ENCODE data around the gene OSCAR. TPM values are rescaled to one million over a fixed set of nuclear protein-coding genes. Genes with fewer than 3 reads are reported as not detected.

The OSCAR gene, protein sequence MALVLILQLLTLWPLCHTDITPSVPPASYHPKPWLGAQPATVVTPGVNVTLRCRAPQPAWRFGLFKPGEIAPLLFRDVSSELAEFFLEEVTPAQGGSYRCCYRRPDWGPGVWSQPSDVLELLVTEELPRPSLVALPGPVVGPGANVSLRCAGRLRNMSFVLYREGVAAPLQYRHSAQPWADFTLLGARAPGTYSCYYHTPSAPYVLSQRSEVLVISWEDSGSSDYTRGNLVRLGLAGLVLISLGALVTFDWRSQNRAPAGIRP
- total RNA-seq = 0.07 TPM in 1 of 2 replicates, not detected in the other

GRCh38 chr19:54100561-54100960, at the start of gene OSCAR:
Gene OSCAR (minus strand): TSS chr19:54100803. CDS start chr19:54100792, 11 bp downstream.
- no peak for DNase-seq (ENCODE audit: low read depth, low spot score)

DNA sequence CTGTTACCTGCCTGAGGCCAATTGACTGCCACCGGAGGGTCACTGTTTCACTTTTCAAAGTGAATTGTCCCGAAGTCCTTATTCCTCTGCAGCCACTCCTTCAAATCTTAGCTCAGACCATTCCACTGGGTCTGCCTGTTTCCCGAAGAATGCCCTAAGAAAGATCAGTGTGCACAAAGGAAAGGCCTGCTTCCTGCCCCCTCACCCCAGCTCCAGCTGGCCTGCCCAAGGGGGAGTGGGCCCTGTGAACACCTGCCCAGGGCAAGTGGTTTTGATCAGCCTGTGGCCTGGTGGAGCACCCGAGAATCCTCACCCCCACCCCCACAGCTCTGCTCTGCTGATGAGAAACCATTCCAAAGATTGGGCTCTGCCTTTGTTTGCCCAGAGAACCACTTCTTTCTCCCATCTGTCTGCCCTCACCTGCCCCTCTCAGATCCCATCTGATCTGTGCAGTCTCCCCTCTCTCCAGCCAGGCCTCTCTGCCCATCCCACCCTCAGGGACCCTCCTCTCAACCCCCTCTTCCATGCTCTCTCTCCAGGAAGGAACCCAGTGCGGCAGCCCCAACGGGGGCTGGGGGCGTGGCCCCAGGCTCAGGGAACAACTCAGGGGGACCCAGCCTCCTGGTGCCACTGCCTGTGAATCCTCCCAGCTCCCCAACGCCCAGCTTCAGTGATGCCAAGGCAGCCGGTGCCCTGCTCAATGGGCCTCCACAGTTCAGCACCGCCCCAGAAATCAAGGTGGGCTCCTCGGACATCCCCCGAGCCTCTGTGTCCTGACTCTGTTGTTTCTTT, 48.6 kb upstream of the OSCAR start:
- DNase-seq (ENCODE audit: low read depth, low spot score) = peak; percentile 64

DNA sequence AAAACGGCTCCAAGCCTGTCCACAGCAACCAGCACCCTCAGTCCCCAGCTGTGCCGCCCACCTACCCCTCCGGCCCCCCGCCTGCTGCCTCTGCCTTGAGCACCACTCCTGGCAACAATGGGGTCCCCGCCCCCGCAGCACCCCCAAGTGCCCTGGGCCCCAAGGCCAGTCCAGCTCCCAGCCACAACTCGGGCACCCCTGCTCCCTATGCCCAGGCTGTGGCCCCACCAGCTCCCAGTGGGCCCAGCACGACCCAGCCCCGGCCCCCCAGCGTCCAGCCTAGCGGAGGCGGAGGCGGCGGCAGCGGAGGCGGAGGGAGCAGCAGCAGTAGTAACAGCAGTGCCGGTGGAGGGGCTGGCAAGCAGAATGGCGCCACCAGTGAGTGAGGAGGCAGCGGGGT, 47.6 kb upstream of the OSCAR start:
- no peak for DNase-seq (ENCODE audit: low read depth, low spot score)

DNA sequence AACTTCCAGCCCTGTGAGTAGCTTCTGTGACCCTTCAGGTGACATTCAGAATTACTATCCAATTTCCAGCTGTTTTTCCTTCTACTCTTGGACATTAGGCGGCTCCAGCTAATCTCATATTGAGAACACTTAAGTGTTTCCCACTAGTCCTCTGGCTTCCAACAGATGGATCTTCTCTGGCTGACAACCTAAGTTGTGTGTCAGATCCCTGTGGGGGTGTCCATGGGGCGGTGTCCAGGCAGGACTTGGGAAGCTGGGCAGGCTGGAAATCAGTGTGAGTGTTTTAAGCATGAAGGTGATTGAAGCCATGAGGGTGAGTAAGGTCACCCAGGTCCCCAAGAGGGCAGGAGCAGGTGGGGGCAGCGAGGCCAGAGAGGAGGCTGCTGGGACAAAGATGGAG, 47.1 kb upstream of the OSCAR start:
- DNase-seq (ENCODE audit: low read depth, low spot score) = no peak

- no peak for DNase-seq (ENCODE audit: low read depth, low spot score)
Measured at GRCh38 chr19:54145541-54146158, 45.0 kb upstream of the OSCAR start.

- no peak for DNase-seq (ENCODE audit: low read depth, low spot score)
Measured at GRCh38 chr19:54142166-54142780, 41.7 kb upstream of the OSCAR start.

DNA sequence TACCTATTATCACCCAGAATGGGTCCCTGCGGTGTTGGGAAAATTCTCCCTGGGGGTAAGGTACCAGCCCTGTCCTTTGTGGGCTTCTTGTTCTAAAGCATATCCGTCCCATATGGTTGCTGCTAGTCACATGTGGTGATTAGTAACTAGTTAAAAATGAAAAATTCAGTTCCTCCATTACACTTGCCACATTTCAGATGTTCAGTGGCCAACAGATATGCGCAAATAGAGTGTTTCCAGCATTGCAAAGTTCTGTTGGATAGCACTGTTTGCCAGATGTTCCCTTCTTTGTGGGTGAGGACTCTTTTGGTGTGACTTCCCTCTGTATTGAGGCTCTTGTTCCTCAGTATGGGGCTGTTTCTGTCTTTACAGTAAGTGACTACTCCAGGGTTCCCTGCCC, 40.8 kb upstream of the OSCAR start:
- no peak for DNase-seq (ENCODE audit: low read depth, low spot score)

GRCh38 chr19:54138489-54139256, 38.1 kb upstream of the OSCAR start:
- no peak for DNase-seq (ENCODE audit: low read depth, low spot score)

DNA sequence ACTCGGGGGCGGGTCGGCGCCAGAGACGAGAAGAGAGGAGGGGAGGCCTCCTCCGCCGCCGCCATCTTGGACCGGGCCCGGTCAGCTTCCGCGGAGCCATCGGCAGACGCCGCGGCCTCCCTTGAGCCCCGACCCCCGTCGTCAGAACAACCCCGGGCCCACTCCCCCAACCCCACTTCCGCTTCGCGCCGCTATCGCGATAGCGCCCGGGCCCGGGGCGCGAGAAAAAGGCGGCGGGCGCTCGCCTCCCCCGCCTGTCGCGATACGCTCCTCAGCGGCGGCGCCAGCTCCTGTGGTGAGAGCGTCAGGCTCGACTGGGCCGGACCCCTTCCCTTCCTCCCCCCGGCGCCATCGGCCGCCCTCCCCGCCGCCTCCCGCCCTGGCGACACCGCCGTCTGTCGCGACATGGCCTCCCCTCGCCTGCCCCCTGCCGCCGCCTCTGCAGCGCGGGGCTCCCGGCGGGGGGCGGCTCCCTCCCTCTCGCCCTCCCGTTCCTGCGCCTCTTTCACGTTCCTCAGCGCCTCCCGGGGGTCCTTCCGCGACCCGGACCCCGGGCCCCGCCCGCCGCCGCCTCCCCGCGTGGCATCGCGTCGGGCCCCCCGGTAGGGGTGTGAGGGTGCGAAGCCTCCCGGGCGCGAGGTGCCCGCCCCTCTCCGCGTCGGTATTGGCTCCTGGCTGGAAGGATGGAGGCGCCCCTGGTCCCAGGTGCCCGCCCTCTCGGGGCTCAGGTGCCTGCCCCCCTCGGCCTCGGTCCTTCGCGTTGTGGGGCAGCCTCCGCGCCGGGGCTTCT, 37.3 kb upstream of the OSCAR start, which contains the start of gene CNOT3:
CNOT3 (plus strand) TSS at position 64 of the 790 bp plus-strand sequence. CDS start 5,217 bp downstream, outside the sequence.
- DNase-seq (ENCODE audit: low read depth, low spot score) = no peak

GRCh38 chr19:54136864-54137698, 36.5 kb upstream of the OSCAR start:
- peak; percentile 100 for DNase-seq (ENCODE audit: low read depth, low spot score)

GRCh38 chr19:54136086-54136863, 35.7 kb upstream of the OSCAR start:
- DNase-seq (ENCODE audit: low read depth, low spot score) = no peak

GRCh38 chr19:54133957-54134590, 33.5 kb upstream of the OSCAR start:
- no peak for DNase-seq (ENCODE audit: low read depth, low spot score)

- no peak for DNase-seq (ENCODE audit: low read depth, low spot score)
Measured at GRCh38 chr19:54133312-54133956, 32.8 kb upstream of the OSCAR start.

GRCh38 chr19:54129617-54129996, 29.0 kb upstream of the OSCAR start:
- no peak for DNase-seq (ENCODE audit: low read depth, low spot score)

- DNase-seq (ENCODE audit: low read depth, low spot score) = no peak
Measured at GRCh38 chr19:54128796-54129616, 28.4 kb upstream of the OSCAR start.

GRCh38 chr19:54128441-54128725, 27.8 kb upstream of the OSCAR start:
- no peak for DNase-seq (ENCODE audit: low read depth, low spot score)

Measured in pulmonary artery endothelial cell (primary cell).